ENCODE data around the gene SMG7.

SMG7 gene

GRCh38 chr1:183568176-183569021 lies 96.1 kb downstream of the SMG7 start:
- DNase-seq, result no peak

- peak; percentile 32 for DNase-seq
These were observed 96.8 kb downstream of the SMG7 start for GRCh38 chr1:183569141-183569540.

GRCh38 chr1:183569801-183570200 lies 97.5 kb downstream of the SMG7 start:
- DNase-seq, result no peak

GRCh38 chr1:183570451-183570850 lies 98.2 kb downstream of the SMG7 start:
- no peak for DNase-seq

GRCh38 chr1:183571678-183572268 lies 99.5 kb downstream of the SMG7 start:
- no peak for DNase-seq

- no peak for DNase-seq
These were observed 100.4 kb downstream of the SMG7 start for GRCh38 chr1:183572721-183573120.

- DNase-seq, result no peak
These were observed 103.3 kb downstream of the SMG7 start for GRCh38 chr1:183575606-183576005.

- no peak for DNase-seq
These were observed 104.2 kb downstream of the SMG7 start for GRCh38 chr1:183576537-183576936.

GRCh38 chr1:183577897-183578465 lies 105.7 kb downstream of the SMG7 start:
- no peak for DNase-seq

- no peak for DNase-seq
These were observed 106.6 kb downstream of the SMG7 start for GRCh38 chr1:183578856-183579255.

GRCh38 chr1:183580281-183580682 lies 108.0 kb downstream of the SMG7 start:
- DNase-seq, result no peak

GRCh38 chr1:183582021-183582713 lies 109.9 kb downstream of the SMG7 start:
- DNase-seq, result no peak

GRCh38 chr1:183583466-183583865 lies 111.2 kb downstream of the SMG7 start:
- no peak for DNase-seq

GRCh38 chr1:183584147-183584546 lies 111.8 kb downstream of the SMG7 start:
- DNase-seq, result no peak

- DNase-seq, result no peak
These were observed 112.7 kb downstream of the SMG7 start for GRCh38 chr1:183585038-183585437.

- DNase-seq, result no peak
These were observed 114.2 kb downstream of the SMG7 start for GRCh38 chr1:183586455-183586854.

- DNase-seq, result no peak
These were observed 114.6 kb downstream of the SMG7 start for GRCh38 chr1:183586926-183587325.

- DNase-seq, result no peak
These were observed 116.5 kb downstream of the SMG7 start for GRCh38 chr1:183588827-183589226.

- DNase-seq, result no peak
These were observed 117.1 kb downstream of the SMG7 start for GRCh38 chr1:183589384-183589783.

- DNase-seq, result no peak
These were observed 117.6 kb downstream of the SMG7 start for GRCh38 chr1:183589874-183590243.

- peak; percentile 42 for DNase-seq
These were observed 118.2 kb downstream of the SMG7 start, which contains the start of gene NCF2 for GRCh38 chr1:183590244-183591191. Gene NCF2, minus strand, starts transcription at chr1:183590459. Its CDS starts 130 bp downstream, at chr1:183590329.

- no peak for DNase-seq
These were observed 120.4 kb downstream of the SMG7 start for GRCh38 chr1:183592733-183593132.

Data from stimulated activated CD4-positive, alpha-beta T cell treated with anti-CD3 and anti-CD28 coated beads, Interleukin-15, amount 100 ng/mL, for 24 hours (primary cell).